ENCODE measurements around the gene CEMIP. TPM values are rescaled to one million over a fixed set of nuclear protein-coding genes. Genes with fewer than 3 reads are reported as not detected.

The CEMIP gene
- total RNA-seq, 4 donors from 2014 or later, result 0.27 to 0.32 TPM; not detected in 2

DNA sequence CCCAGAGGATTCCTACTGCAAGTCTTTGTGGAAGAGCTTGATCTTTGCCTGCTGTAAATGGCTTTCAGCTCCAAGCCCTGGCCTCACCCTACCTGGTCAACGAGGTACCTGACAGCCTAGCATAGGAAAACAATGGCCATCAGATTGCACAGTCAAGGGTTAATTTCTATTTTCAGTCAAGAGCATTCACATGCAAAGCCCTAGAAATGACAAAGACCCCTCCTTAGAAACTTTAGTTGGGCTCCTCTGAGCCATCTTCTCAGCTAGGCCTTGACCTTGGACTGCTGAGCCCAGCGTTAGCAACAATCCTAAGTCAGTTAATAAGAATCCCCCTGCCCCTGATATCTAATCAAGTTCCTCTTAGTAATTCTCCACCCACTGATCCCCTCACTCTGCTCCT is 192.0 kb downstream of the CEMIP start:
- no peak overlapping the region for H3K27ac ChIP-seq
- no peak overlapping the region for H3K4me3 ChIP-seq
- WGBS, 2 donors (ENCODE audit: low coverage in 1 of 2), result 86% methylated on average over 2 of the region's 2 CpGs; no CpG with 5 or more reads in 1 of the 2 donors
- H3K9me3 ChIP-seq, result no peaks in the 10 kb centered on the region
- intact Hi-C loops (cut with DNase I; ENCODE audit: low total_unique reads) (loop anchor here (5.0 kb wide), 1 partner anchor 514 kb away; no protein-coding TSS in a partner anchor), in situ Hi-C loops (cut with MboI; ENCODE audit: low pct_ligation_motif_present in 1 of 4, low pct_unique_long_range_greater_than_20kb in 1 of 4, low sequenced_read_pairs in 3 of 4) (loop anchor here (5.0 to 25.0 kb wide), 8 partner anchors 134 to 516 kb away; partner anchors contain the start of gene CEMIP (in 2 of the 4))
- DNase-seq, result no peak
- H3K4me1 ChIP-seq, result no peaks in the 10 kb centered on the region
- no peaks in the 10 kb centered on the region for H3K27me3 ChIP-seq
- TF ChIP-seq EP300 (IDR thresholded peaks at IDR 0.05; ENCODE audit: low read depth), result no peak
- no peak for TF ChIP-seq POLR2AphosphoS5 (IDR thresholded peaks at IDR 0.05)
- TF ChIP-seq, protein P1, sequence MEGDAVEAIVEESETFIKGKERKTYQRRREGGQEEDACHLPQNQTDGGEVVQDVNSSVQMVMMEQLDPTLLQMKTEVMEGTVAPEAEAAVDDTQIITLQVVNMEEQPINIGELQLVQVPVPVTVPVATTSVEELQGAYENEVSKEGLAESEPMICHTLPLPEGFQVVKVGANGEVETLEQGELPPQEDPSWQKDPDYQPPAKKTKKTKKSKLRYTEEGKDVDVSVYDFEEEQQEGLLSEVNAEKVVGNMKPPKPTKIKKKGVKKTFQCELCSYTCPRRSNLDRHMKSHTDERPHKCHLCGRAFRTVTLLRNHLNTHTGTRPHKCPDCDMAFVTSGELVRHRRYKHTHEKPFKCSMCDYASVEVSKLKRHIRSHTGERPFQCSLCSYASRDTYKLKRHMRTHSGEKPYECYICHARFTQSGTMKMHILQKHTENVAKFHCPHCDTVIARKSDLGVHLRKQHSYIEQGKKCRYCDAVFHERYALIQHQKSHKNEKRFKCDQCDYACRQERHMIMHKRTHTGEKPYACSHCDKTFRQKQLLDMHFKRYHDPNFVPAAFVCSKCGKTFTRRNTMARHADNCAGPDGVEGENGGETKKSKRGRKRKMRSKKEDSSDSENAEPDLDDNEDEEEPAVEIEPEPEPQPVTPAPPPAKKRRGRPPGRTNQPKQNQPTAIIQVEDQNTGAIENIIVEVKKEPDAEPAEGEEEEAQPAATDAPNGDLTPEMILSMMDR (IDR thresholded peaks at IDR 0.05), result no peak
- TF ChIP-seq POLR2A (IDR thresholded peaks at IDR 0.05), result no peak
- H3K36me3 ChIP-seq, result no peaks in the 10 kb centered on the region

- 95% methylated on average over 3 of the region's 3 CpGs; no CpG with 5 or more reads in 1 of the 2 donors for WGBS, 2 donors (ENCODE audit: low coverage in 1 of 2)
- intact Hi-C loops (cut with DNase I; ENCODE audit: low total_unique reads), result loop anchor here (5.0 kb wide), 1 partner anchor 515 kb away; no protein-coding TSS in a partner anchor
- no peak overlapping the region for H3K27ac ChIP-seq
- no peak for DNase-seq
- H3K9me3 ChIP-seq, result no peaks in the 10 kb centered on the region
- in situ Hi-C loops (cut with MboI; ENCODE audit: low pct_ligation_motif_present in 1 of 4, low pct_unique_long_range_greater_than_20kb in 1 of 4, low sequenced_read_pairs in 3 of 4), result loop anchor here (5.0 to 25.0 kb wide), 8 partner anchors 133 to 517 kb away; partner anchors contain the start of gene CEMIP (in 2 of the 4)
- no peak overlapping the region for H3K4me3 ChIP-seq
- H3K4me1 ChIP-seq, result no peaks in the 10 kb centered on the region
- H3K36me3 ChIP-seq, result no peaks in the 10 kb centered on the region
- H3K27me3 ChIP-seq, result no peaks in the 10 kb centered on the region
- no peak for TF ChIP-seq POLR2AphosphoS5 (IDR thresholded peaks at IDR 0.05)
- TF ChIP-seq, protein P1 (IDR thresholded peaks at IDR 0.05), result no peak
- no peak for TF ChIP-seq POLR2A (IDR thresholded peaks at IDR 0.05)
- no peak for TF ChIP-seq EP300 (IDR thresholded peaks at IDR 0.05; ENCODE audit: low read depth)
Observed at GRCh38 chr15:80972276-80972675, 193.1 kb downstream of the CEMIP start.

DNA sequence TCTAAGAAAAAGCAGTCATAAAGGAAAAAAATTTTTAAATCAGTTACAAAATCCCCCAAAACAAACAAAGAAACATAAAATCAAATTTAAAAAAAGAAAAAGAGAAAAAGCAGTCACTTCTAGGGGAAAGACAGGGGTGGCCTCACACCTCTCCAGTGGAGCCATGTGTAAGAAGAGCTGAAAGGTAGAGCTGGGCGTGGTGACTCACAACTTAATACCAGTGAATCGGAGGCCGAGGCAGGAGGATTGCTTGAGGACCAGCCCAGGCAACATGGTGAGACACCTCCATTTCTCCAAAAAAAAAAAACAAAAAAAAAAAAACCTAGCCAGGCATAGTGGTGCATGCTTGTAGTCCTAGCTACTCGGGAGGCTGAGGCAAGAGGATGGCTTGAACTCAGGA is 195.7 kb downstream of the CEMIP start:
- Histone ChIP-seq H3K27me3 (no peaks in the 10 kb centered on the region), H3K27ac (no peak overlapping the region), H3K36me3 (peaks cover 0 to 11% (median 4%) of the 10 kb centered on the region in 4 donors), H3K4me3 (no peak overlapping the region), H3K4me1 (peaks cover 0 to 4% (median 1%) of the 10 kb centered on the region in 4 donors), H3K9me3 (no peaks in the 10 kb centered on the region)
- 90 to 99% methylated on average over 3 to 4 of the region's 4 CpGs for WGBS, 2 donors (ENCODE audit: low coverage in 1 of 2)
- intact Hi-C loops (cut with DNase I; ENCODE audit: low total_unique reads), result loop anchor here (5.0 kb wide), 2 partner anchors 292 to 518 kb away; no protein-coding TSS in a partner anchor
- TF ChIP-seq POLR2A (IDR thresholded peaks at IDR 0.05) (no peak), EP300 (IDR thresholded peaks at IDR 0.05; ENCODE audit: low read depth) (no peak), POLR2AphosphoS5 (IDR thresholded peaks at IDR 0.05) (no peak)
- TF ChIP-seq, protein P1 (IDR thresholded peaks at IDR 0.05), result no peak
- in situ Hi-C loops (cut with MboI; ENCODE audit: low pct_ligation_motif_present in 1 of 4, low pct_unique_long_range_greater_than_20kb in 1 of 4, low sequenced_read_pairs in 3 of 4), result loop anchor here (5.0 to 25.0 kb wide), 9 partner anchors 130 to 520 kb away; partner anchors contain the start of gene CEMIP (in 2 of the 4)
- DNase-seq, result no peak

DNA sequence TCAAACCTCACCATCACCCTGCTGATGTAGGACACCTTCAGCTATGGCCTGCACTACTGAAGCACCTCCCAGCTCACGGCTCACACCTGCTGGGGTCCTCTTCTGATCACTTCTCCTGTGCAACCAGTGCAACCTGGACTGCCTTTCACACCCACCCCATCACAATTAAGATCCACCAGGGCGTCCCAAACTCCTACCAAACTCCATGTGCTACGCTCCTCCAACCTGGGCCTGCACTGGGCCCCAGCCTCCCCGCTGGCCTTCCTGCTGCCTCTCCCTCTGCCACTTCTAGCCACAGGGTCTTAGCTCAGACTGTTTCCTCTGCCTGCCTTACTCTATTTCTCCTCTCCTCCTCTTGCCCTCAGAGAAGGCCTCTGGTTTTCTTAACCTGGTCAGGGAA is 197.7 kb downstream of the CEMIP start:
- Histone ChIP-seq H3K27ac (no peak overlapping the region), H3K27me3 (no peaks in the 10 kb centered on the region), H3K4me1 (peaks cover 0 to 4% (median 1%) of the 10 kb centered on the region in 4 donors), H3K9me3 (no peaks in the 10 kb centered on the region), H3K4me3 (no peak overlapping the region), H3K36me3 (peaks cover 0 to 25% (median 4%) of the 10 kb centered on the region in 4 donors)
- TF ChIP-seq, protein P1 (IDR thresholded peaks at IDR 0.05), result no peak
- TF ChIP-seq EP300 (IDR thresholded peaks at IDR 0.05; ENCODE audit: low read depth), result no peak
- no peak for TF ChIP-seq POLR2A (IDR thresholded peaks at IDR 0.05)
- no peak for TF ChIP-seq POLR2AphosphoS5 (IDR thresholded peaks at IDR 0.05)
- intact Hi-C loops (cut with DNase I; ENCODE audit: low total_unique reads), result loop anchor here (5.0 kb wide), 1 partner anchor 290 kb away; no protein-coding TSS in a partner anchor
- 92 to 100% methylated on average over 2 to 4 of the region's 4 CpGs for WGBS, 2 donors (ENCODE audit: low coverage in 1 of 2)
- in situ Hi-C loops (cut with MboI; ENCODE audit: low pct_ligation_motif_present in 1 of 4, low pct_unique_long_range_greater_than_20kb in 1 of 4, low sequenced_read_pairs in 3 of 4), result loop anchor here (10.0 to 25.0 kb wide), 6 partner anchors 128 to 522 kb away; no protein-coding TSS in a partner anchor
- DNase-seq, result no peak

All from transverse colon (tissue), 4 donors.